Measurements from ENCODE around the gene SLC34A2.

The SLC34A2 gene

GRCh38 chr4:25722964-25723363 is 67.3 kb downstream of the SLC34A2 start:
- TF ChIP-seq CTCF (IDR thresholded peaks at IDR 0.05; ENCODE audit: insufficient read depth, low read length, missing control alignments) = no peak
- CTCF ChIA-PET = interaction anchor here (0.7 kb wide), 1 partner anchor 10 kb away, joined by 3 read pairs; no protein-coding TSS in a partner anchor
- no peak for DNase-seq (ENCODE audit: low read depth, low spot score)
- POLR2A ChIA-PET = no interaction called here
- no peak overlapping the region for H3K4me3 ChIP-seq (ENCODE audit: low read depth, low read length)

GRCh38 chr4:25723409-25723808 is 67.8 kb downstream of the SLC34A2 start:
- POLR2A ChIA-PET = no interaction called here
- CTCF ChIA-PET = no interaction called here
- DNase-seq (ENCODE audit: low read depth, low spot score) = no peak
- H3K4me3 ChIP-seq (ENCODE audit: low read depth, low read length) = no peak overlapping the region
- TF ChIP-seq CTCF (IDR thresholded peaks at IDR 0.05; ENCODE audit: insufficient read depth, low read length, missing control alignments) = no peak

GRCh38 chr4:25725870-25726269 is 70.2 kb downstream of the SLC34A2 start:
- ChIA-PET CTCF (no interaction called here), POLR2A (no interaction called here)
- TF ChIP-seq CTCF (IDR thresholded peaks at IDR 0.05; ENCODE audit: insufficient read depth, low read length, missing control alignments) = no peak
- no peak for DNase-seq (ENCODE audit: low read depth, low spot score)
- H3K4me3 ChIP-seq (ENCODE audit: low read depth, low read length) = no peak overlapping the region

- ChIA-PET CTCF (no interaction called here), POLR2A (no interaction called here)
- TF ChIP-seq CTCF (IDR thresholded peaks at IDR 0.05; ENCODE audit: insufficient read depth, low read length, missing control alignments) = no peak
- no peak overlapping the region for H3K4me3 ChIP-seq (ENCODE audit: low read depth, low read length)
- DNase-seq (ENCODE audit: low read depth, low spot score) = no peak
Observed at GRCh38 chr4:25727711-25728493, 72.3 kb downstream of the SLC34A2 start.

Measured in AG04449 (cell line).